HL-60 (cell line): ENCODE data around the gene DIS3L2.

Experiments
- DNase-seq, 2 experiments: peaks; one replicate each; pipeline ENCODE4 v3.0.0-alpha.2; 2010 to 2020; ENCODE audit warnings: low read depth in 1 of 2, low spot score in 1 of 2
- H3K27ac ChIP-seq: fragments of 250-450 bp; sonication (Bioruptor Pico); replicated peaks from 2 replicates; pipeline ENCODE4 v1.5.1; 2020; ENCODE audit warnings: mild to moderate bottlenecking, moderate library complexity
- H3K27me3 ChIP-seq: fragments of 250-450 bp; sonication (Bioruptor Pico); 2 replicates; pipeline ENCODE4 v1.5.1; 2021; ENCODE audit warnings: mild to moderate bottlenecking, moderate library complexity; ENCODE audit not compliant: insufficient read depth, poor library complexity, severe bottlenecking
- H3K4me3 ChIP-seq: replicated peaks from 2 replicates; pipeline ENCODE4 v1.5.1; 2011; ENCODE audit warnings: mild to moderate bottlenecking, control low read depth, low read length; ENCODE audit not compliant: insufficient read depth
- CTCF ChIP-seq: IDR thresholded peaks from one replicate; pipeline ENCODE4 v1.5.1; 2011; ENCODE audit warnings: low read length, control low read depth, inconsistent platforms; ENCODE audit not compliant: insufficient read depth
- GABPA ChIP-seq: IDR thresholded peaks from 2 replicates; pipeline ENCODE4 v1.6.1; 2012; ENCODE audit warnings: low read depth
- POLR2AphosphoS5 ChIP-seq: IDR thresholded peaks from 2 replicates; pipeline ENCODE4 v1.6.1; 2012; ENCODE audit warnings: low read depth
- REST ChIP-seq: IDR thresholded peaks from 2 replicates; pipeline ENCODE4 v1.6.1; 2012; ENCODE audit warnings: low read depth; ENCODE audit not compliant: insufficient replicate concordance
- SPI1 ChIP-seq: IDR thresholded peaks from 2 replicates; pipeline ENCODE4 v1.6.1; 2012; ENCODE audit warnings: low read depth, mild to moderate bottlenecking, borderline replicate concordance

The DIS3L2 gene

GRCh38 chr2:231960810-231961348 is 634 bp upstream of the DIS3L2 start:
- no peak for DNase-seq
- H3K4me3 ChIP-seq: peak overlapping the region; percentile 99
- no peaks in the 10 kb centered on the region for H3K27me3 ChIP-seq
- peak overlapping the region; percentile 87 for H3K27ac ChIP-seq
- no peak for TF ChIP-seq REST
- TF ChIP-seq CTCF: no peak

GRCh38 chr2:231965102-231965501 is 3.6 kb downstream of the DIS3L2 start:
- Histone ChIP-seq H3K27ac (peak overlapping the region; percentile 10; the same call in 1 of the 2 replicates), H3K27me3 (no peaks in the 10 kb centered on the region), H3K4me3 (no peak overlapping the region)
- DNase-seq: no peak
- TF ChIP-seq CTCF: no peak
- TF ChIP-seq POLR2AphosphoS5: no peak
- no peak for TF ChIP-seq SPI1
- TF ChIP-seq GABPA: no peak
- TF ChIP-seq REST: no peak

GRCh38 chr2:231966886-231967285 is 5.4 kb downstream of the DIS3L2 start:
- no peak for TF ChIP-seq SPI1
- TF ChIP-seq POLR2AphosphoS5: no peak
- H3K4me3 ChIP-seq: no peak overlapping the region
- no peaks in the 10 kb centered on the region for H3K27me3 ChIP-seq
- DNase-seq: no peak
- no peak overlapping the region for H3K27ac ChIP-seq

- no peak for DNase-seq
- H3K4me3 ChIP-seq: no peak overlapping the region
These were observed 7.3 kb downstream of the DIS3L2 start for GRCh38 chr2:231968820-231969219.

More at GRCh38 chr2:231968820-231969219, 7.3 kb downstream of the DIS3L2 start:
- no peaks in the 10 kb centered on the region for H3K27me3 ChIP-seq
- H3K27ac ChIP-seq: no peak overlapping the region
- TF ChIP-seq SPI1: no peak
- no peak for TF ChIP-seq GABPA
- no peak for TF ChIP-seq POLR2AphosphoS5
- no peak for TF ChIP-seq REST
- TF ChIP-seq CTCF: no peak
